ENCODE measurements around the gene BPIFB3. TPM values are rescaled to one million over a fixed set of nuclear protein-coding genes. Genes with fewer than 3 reads are reported as not detected.

BPIFB3 gene
- total RNA-seq, 1 experiment from 2014 or later, result not detected

GRCh38 chr20:33024609-33025317, 28.9 kb upstream of the BPIFB3 start (continued):
- no peak for TF ChIP-seq SOX15 (CRISPR knock-in tag; IDR thresholded peaks at IDR 0.05)
- TF ChIP-seq, protein P1, sequence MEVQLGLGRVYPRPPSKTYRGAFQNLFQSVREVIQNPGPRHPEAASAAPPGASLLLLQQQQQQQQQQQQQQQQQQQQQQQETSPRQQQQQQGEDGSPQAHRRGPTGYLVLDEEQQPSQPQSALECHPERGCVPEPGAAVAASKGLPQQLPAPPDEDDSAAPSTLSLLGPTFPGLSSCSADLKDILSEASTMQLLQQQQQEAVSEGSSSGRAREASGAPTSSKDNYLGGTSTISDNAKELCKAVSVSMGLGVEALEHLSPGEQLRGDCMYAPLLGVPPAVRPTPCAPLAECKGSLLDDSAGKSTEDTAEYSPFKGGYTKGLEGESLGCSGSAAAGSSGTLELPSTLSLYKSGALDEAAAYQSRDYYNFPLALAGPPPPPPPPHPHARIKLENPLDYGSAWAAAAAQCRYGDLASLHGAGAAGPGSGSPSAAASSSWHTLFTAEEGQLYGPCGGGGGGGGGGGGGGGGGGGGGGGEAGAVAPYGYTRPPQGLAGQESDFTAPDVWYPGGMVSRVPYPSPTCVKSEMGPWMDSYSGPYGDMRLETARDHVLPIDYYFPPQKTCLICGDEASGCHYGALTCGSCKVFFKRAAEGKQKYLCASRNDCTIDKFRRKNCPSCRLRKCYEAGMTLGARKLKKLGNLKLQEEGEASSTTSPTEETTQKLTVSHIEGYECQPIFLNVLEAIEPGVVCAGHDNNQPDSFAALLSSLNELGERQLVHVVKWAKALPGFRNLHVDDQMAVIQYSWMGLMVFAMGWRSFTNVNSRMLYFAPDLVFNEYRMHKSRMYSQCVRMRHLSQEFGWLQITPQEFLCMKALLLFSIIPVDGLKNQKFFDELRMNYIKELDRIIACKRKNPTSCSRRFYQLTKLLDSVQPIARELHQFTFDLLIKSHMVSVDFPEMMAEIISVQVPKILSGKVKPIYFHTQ (CRISPR knock-in tag; IDR thresholded peaks at IDR 0.05), result no peak

- Mint-ChIP-seq H3K36me3 (no peaks in the 10 kb centered on the region), H3K4me3 (no peak overlapping the region), H3K9me3 (no peaks in the 10 kb centered on the region), H3K27ac (no peak overlapping the region), H3K27me3 (ENCODE audit: low read depth) (no peaks in the 10 kb centered on the region), H3K4me1 (no peaks in the 10 kb centered on the region)
- DNase-seq (ENCODE audit: low spot score) (no peak), ATAC-seq (no peak)
- POLR2A ChIA-PET, result no interaction called here
- CTCF ChIA-PET, result no interaction called here
- TF ChIP-seq, protein P2, sequence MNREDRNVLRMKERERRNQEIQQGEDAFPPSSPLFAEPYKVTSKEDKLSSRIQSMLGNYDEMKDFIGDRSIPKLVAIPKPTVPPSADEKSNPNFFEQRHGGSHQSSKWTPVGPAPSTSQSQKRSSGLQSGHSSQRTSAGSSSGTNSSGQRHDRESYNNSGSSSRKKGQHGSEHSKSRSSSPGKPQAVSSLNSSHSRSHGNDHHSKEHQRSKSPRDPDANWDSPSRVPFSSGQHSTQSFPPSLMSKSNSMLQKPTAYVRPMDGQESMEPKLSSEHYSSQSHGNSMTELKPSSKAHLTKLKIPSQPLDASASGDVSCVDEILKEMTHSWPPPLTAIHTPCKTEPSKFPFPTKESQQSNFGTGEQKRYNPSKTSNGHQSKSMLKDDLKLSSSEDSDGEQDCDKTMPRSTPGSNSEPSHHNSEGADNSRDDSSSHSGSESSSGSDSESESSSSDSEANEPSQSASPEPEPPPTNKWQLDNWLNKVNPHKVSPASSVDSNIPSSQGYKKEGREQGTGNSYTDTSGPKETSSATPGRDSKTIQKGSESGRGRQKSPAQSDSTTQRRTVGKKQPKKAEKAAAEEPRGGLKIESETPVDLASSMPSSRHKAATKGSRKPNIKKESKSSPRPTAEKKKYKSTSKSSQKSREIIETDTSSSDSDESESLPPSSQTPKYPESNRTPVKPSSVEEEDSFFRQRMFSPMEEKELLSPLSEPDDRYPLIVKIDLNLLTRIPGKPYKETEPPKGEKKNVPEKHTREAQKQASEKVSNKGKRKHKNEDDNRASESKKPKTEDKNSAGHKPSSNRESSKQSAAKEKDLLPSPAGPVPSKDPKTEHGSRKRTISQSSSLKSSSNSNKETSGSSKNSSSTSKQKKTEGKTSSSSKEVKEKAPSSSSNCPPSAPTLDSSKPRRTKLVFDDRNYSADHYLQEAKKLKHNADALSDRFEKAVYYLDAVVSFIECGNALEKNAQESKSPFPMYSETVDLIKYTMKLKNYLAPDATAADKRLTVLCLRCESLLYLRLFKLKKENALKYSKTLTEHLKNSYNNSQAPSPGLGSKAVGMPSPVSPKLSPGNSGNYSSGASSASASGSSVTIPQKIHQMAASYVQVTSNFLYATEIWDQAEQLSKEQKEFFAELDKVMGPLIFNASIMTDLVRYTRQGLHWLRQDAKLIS (CRISPR knock-in tag; IDR thresholded peaks at IDR 0.05; ENCODE audit: borderline replicate concordance), result no peak
- TF ChIP-seq JAZF1 (CRISPR knock-in tag; IDR thresholded peaks at IDR 0.05) (no peak), MXD4 (CRISPR knock-in tag; IDR thresholded peaks at IDR 0.05; ENCODE audit: borderline replicate concordance) (no peak)
Observed at GRCh38 chr20:33025318-33025876, 28.3 kb upstream of the BPIFB3 start.

DNA sequence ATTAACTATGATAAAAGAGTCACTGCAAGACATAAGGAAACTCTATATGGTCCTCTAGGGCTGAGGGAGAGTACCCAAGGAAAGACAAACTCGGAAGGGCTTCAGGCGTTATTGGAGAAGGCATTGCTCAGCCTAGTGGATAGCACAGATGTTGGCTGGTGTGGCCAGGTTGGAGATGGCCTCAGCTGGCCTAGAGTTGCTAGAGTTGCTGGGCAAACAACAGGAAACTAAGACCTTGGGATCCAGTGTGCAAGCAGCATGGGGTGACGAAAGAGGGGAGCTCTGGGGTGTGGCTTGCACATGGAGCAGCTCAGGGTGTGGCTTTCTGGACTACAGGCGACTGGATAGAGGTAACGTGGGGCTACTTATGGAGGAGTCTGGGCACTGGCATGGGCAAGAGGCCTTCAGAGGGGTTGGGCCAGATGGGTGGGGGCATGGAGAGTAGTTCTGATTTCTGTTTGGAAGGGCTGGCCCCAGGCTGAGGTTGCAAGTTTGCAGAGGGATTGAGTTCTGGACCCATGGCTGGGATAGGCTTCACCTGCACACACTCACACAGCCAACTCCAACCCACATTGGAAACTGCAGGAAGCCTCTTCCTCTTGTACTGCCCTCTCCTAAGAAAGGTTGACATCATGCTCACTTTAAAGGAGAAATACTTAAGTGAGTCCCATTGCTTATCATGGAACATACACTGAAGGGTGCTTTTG, 27.5 kb upstream of the BPIFB3 start:
- DNase-seq (ENCODE audit: low spot score), result no peak
- H3K27ac Mint-ChIP-seq, result no peak overlapping the region
- POLR2A ChIA-PET, result no interaction called here
- H3K9me3 Mint-ChIP-seq, result no peaks in the 10 kb centered on the region
- H3K36me3 Mint-ChIP-seq, result no peaks in the 10 kb centered on the region
- CTCF ChIA-PET, result interaction anchor here (0.9 kb wide), 1 partner anchor 70 kb away, joined by 3 read pairs; no protein-coding TSS in a partner anchor
- no peaks in the 10 kb centered on the region for H3K4me1 Mint-ChIP-seq
- no peak overlapping the region for H3K4me3 Mint-ChIP-seq
- H3K27me3 Mint-ChIP-seq (ENCODE audit: low read depth), result no peaks in the 10 kb centered on the region; the same call in 1 of the 2 replicates
- no peak for ATAC-seq
- no peak for TF ChIP-seq ATF6 (CRISPR knock-in tag; IDR thresholded peaks at IDR 0.05)
- peak; percentile 41; the same call in 1 of the 2 replicates for TF ChIP-seq GABPB1 (CRISPR knock-in tag; IDR thresholded peaks at IDR 0.05)
- no peak for TF ChIP-seq ZNF219 (CRISPR knock-in tag; IDR thresholded peaks at IDR 0.05; ENCODE audit: borderline replicate concordance)
- no peak for TF ChIP-seq ZNF263 (CRISPR knock-in tag; IDR thresholded peaks at IDR 0.05; ENCODE audit: low read depth)
- no peak for TF ChIP-seq ZNF138 (CRISPR knock-in tag; conservative IDR thresholded peaks at IDR 0.05)
- no peak for TF ChIP-seq ZNF512 (CRISPR knock-in tag; IDR thresholded peaks at IDR 0.05; ENCODE audit: borderline replicate concordance)
- TF ChIP-seq IRF1 (CRISPR knock-in tag; IDR thresholded peaks at IDR 0.05), result no peak
- no peak for TF ChIP-seq PRDM15 (CRISPR knock-in tag; IDR thresholded peaks at IDR 0.05)

All from WTC11 (cell line).